Activated T-helper 17 cell treated with anti-CD3 and anti-CD28 coated beads, Interleukin-2, amount 50 U/mL, for 72 hours (primary cell): ENCODE results near the gene NTF3. TPM values are rescaled to one million over a fixed set of nuclear protein-coding genes. Genes with fewer than 3 reads are reported as not detected.
"Not testable (repeated sequence)": the region's sequence is repeated elsewhere in the genome, so short reads cannot be mapped to it uniquely, and the experiment has no call there.

Experiments
- ATAC-seq: fragments of 150-1000 bp; cut with Tn5 transposase; replicated peaks from 2 replicates; pipeline ENCODE4 v1.10.0; 2021; ENCODE audit warnings: mild to moderate bottlenecking, moderate library complexity
- H3K27ac Mint-ChIP-seq: one replicate; pipeline ENCODE4 v1.8.0; 2022; ENCODE audit warnings: mixed read lengths
- H3K27me3 Mint-ChIP-seq: one replicate; pipeline ENCODE4 v1.8.0; 2022; ENCODE audit warnings: mixed read lengths
- H3K36me3 Mint-ChIP-seq: one replicate; pipeline ENCODE4 v1.8.0; 2022; ENCODE audit warnings: low read depth, mild to moderate bottlenecking, mixed read lengths
- H3K4me1 Mint-ChIP-seq: one replicate; pipeline ENCODE4 v1.8.0; 2022; ENCODE audit warnings: mixed read lengths
- H3K4me3 Mint-ChIP-seq: one replicate; pipeline ENCODE4 v1.8.0; 2022; ENCODE audit warnings: mild to moderate bottlenecking, mixed read lengths
- H3K9me3 Mint-ChIP-seq: one replicate; pipeline ENCODE4 v1.8.0; 2022; ENCODE audit warnings: mixed read lengths
- total RNA-seq, 2 donors: library from RNA; stranded (reverse); gene quantifications; one replicate each; pipeline ENCODE4 v1.2.3, GENCODE V29; 2022

The NTF3 gene
- total RNA-seq, 2 donors from 2014 or later: not detected

- Mint-ChIP-seq H3K4me3 (no peak overlapping the region), H3K9me3 (no peaks in the 10 kb centered on the region), H3K27me3 (peaks cover 4% of the 10 kb centered on the region), H3K36me3 (no peaks in the 10 kb centered on the region), H3K4me1 (no peaks in the 10 kb centered on the region), H3K27ac (no peak overlapping the region)
- no peak for ATAC-seq
Measured at GRCh38 chr12:5525783-5526367, 94.0 kb downstream of the NTF3 start.

GRCh38 chr12:5533368-5533767 lies 101.5 kb downstream of the NTF3 start:
- no peaks in the 10 kb centered on the region for H3K36me3 Mint-ChIP-seq
- ATAC-seq: no peak

GRCh38 chr12:5534426-5535199 lies 102.7 kb downstream of the NTF3 start:
- Mint-ChIP-seq H3K9me3 (peaks cover 3% of the 10 kb centered on the region), H3K27me3 (peaks cover 36% of the 10 kb centered on the region), H3K4me1 (no peaks in the 10 kb centered on the region), H3K36me3 (no peaks in the 10 kb centered on the region), H3K4me3 (no peak overlapping the region), H3K27ac (no peak overlapping the region)
- ATAC-seq: no peak

More at GRCh38 chr12:5533368-5533767, 101.5 kb downstream of the NTF3 start:
- Mint-ChIP-seq H3K27ac (no peak overlapping the region), H3K27me3 (peaks cover 29% of the 10 kb centered on the region), H3K4me3 (no peak overlapping the region), H3K4me1 (no peaks in the 10 kb centered on the region), H3K9me3 (peaks cover 3% of the 10 kb centered on the region)

GRCh38 chr12:5535541-5535940 lies 103.6 kb downstream of the NTF3 start:
- no peak for ATAC-seq
- H3K9me3 Mint-ChIP-seq: peaks cover 3% of the 10 kb centered on the region
- no peaks in the 10 kb centered on the region for H3K4me1 Mint-ChIP-seq
- no peak overlapping the region for H3K4me3 Mint-ChIP-seq
- no peak overlapping the region for H3K27ac Mint-ChIP-seq
- no peaks in the 10 kb centered on the region for H3K36me3 Mint-ChIP-seq
- H3K27me3 Mint-ChIP-seq: peaks cover 36% of the 10 kb centered on the region

GRCh38 chr12:5537026-5537615 lies 105.2 kb downstream of the NTF3 start:
- not testable (repeated sequence) for ATAC-seq, H3K9me3 Mint-ChIP-seq, H3K27ac Mint-ChIP-seq, H3K4me1 Mint-ChIP-seq, H3K36me3 Mint-ChIP-seq, H3K4me3 Mint-ChIP-seq
- peaks cover 30% of the 10 kb centered on the region for H3K27me3 Mint-ChIP-seq

- no peaks in the 10 kb centered on the region for H3K4me1 Mint-ChIP-seq
- no peak for ATAC-seq
- H3K4me3 Mint-ChIP-seq: no peak overlapping the region
- peaks cover 31% of the 10 kb centered on the region for H3K27me3 Mint-ChIP-seq
- H3K36me3 Mint-ChIP-seq: no peaks in the 10 kb centered on the region
- no peak overlapping the region for H3K27ac Mint-ChIP-seq
- H3K9me3 Mint-ChIP-seq: peaks cover 3% of the 10 kb centered on the region
Measured at GRCh38 chr12:5537771-5538170, 105.9 kb downstream of the NTF3 start.
